Fibroblast of lung (primary cell): ENCODE data around the gene CAMTA1. TPM values are rescaled to one million over a fixed set of nuclear protein-coding genes. Genes with fewer than 3 reads are reported as not detected.

Experiments
- DNase-seq, 2 donors: peaks; one replicate each; pipeline versions ENCODE4 v3.0.0 to v3.0.0-alpha.2; 2010; ENCODE audit warnings: low read depth in 2 of 2
- H2AFZ ChIP-seq: 2 replicates; pipeline ENCODE4 v1.5.1; 2012; ENCODE audit warnings: low read length, control low read depth, inconsistent platforms
- H3K27ac ChIP-seq: 2 replicates; pipeline ENCODE4 v1.5.1; 2011; ENCODE audit warnings: low read length, control low read depth; ENCODE audit not compliant: insufficient read depth
- H3K27me3 ChIP-seq: 2 replicates; pipeline ENCODE4 v1.5.1; 2011; ENCODE audit warnings: mild to moderate bottlenecking, low read length; ENCODE audit not compliant: control insufficient read depth, insufficient read depth
- H3K36me3 ChIP-seq: 2 replicates; pipeline ENCODE4 v1.5.1; 2011; ENCODE audit warnings: low read length; ENCODE audit not compliant: control insufficient read depth, insufficient read depth
- H3K4me1 ChIP-seq: 2 replicates; pipeline ENCODE4 v1.5.1; 2011; ENCODE audit warnings: low read length; ENCODE audit not compliant: control insufficient read depth, insufficient read depth; ENCODE audit errors: extremely low read depth
- H3K4me2 ChIP-seq: 2 replicates; pipeline ENCODE4 v1.5.1; 2011; ENCODE audit warnings: low read length, control low read depth; ENCODE audit not compliant: insufficient read depth; ENCODE audit errors: extremely low read depth
- H3K4me3 ChIP-seq, 4 experiments: fragments of 200-600 bp in 1 of 4; sonication (generic) in 1 of 4; replicated peaks in 1 of 4; 2 replicates each; pipeline ENCODE4 v1.5.1; 2011 to 2016; ENCODE audit warnings: low read length in 4 of 4, low read depth in 3 of 4, mild to moderate bottlenecking in 3 of 4, control low read depth in 2 of 4, inconsistent platforms in 1 of 4, mixed read lengths in 1 of 4; ENCODE audit not compliant: insufficient read depth in 1 of 4; ENCODE audit errors: control extremely low read depth in 1 of 4
- H3K79me2 ChIP-seq: 2 replicates; pipeline ENCODE4 v1.5.1; 2012; ENCODE audit warnings: mild to moderate bottlenecking, low read length, inconsistent platforms; ENCODE audit not compliant: control insufficient read depth, insufficient read depth
- H3K9ac ChIP-seq: 2 replicates; pipeline ENCODE4 v1.5.1; 2011; ENCODE audit warnings: mild to moderate bottlenecking, low read length, control low read depth; ENCODE audit not compliant: insufficient read depth
- H3K9me3 ChIP-seq: 2 replicates; pipeline ENCODE4 v1.5.1; 2012; ENCODE audit warnings: low read depth, low read length; ENCODE audit not compliant: control insufficient read depth, insufficient read depth
- H4K20me1 ChIP-seq: 2 replicates; pipeline ENCODE4 v1.5.1; 2011; ENCODE audit warnings: low read length; ENCODE audit not compliant: control insufficient read depth, insufficient read depth; ENCODE audit errors: extremely low read depth
- EZH2 ChIP-seq: IDR thresholded peaks from 2 replicates; pipeline ENCODE4 v1.5.1; 2012; ENCODE audit warnings: low read length, control low read depth, mild to moderate bottlenecking; ENCODE audit errors: missing control alignments
- polyA plus RNA-seq, 2 donors: library from polyadenylated mRNA; depleted of rRNA in 1 of 2; stranded (reverse) in 1 of 2; unstranded in 1 of 2; fragments of >200 nt; gene quantifications; 2 replicates each; pipeline ENCODE4 v1.2.1, GENCODE V29; 2011 to 2012; ENCODE audit warnings: missing spikeins in 1 of 2
- total RNA-seq: library from RNA; depleted of rRNA; stranded (reverse); fragments of >200 nt; gene quantifications from 2 replicates; pipeline ENCODE4 v1.2.1, GENCODE V29; 2014
- TF ChIP-seq, protein P1 (sequence below), 2 donors: IDR thresholded peaks in 1 of 2; conservative IDR thresholded peaks in 1 of 2; 1 replicate in 1 of 2; 2 replicates in 1 of 2; pipeline ENCODE4 v1.5.1; 2011 to 2012; ENCODE audit warnings: low read length in 2 of 2, control low read depth in 1 of 2, inconsistent platforms in 1 of 2, low read depth in 1 of 2, mild to moderate bottlenecking in 1 of 2

CAMTA1 gene
- total and polyA plus RNA-seq, 2 donors (not counting 1 experiment from before 2014, with no cell fraction given) = 47.6 to 86.0 TPM

DNA sequence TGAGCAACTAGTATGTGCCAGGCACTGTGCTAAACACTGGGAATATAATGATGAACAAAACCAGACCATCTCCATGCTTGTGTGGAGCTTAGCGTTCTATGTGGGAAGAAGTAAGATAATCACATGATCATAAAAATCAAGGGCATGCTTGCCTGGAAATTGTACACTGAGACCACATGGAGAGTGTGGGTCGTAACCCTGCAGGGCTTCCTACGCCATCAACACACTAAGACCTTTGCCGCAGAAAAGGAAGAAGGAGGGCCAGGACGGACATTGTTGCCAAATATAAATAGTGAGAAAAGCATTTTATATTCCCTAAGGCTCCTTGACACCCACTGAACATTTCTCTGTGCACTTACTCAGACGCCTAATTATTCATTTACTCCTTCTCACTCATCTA, 597.7 kb downstream of the CAMTA1 start:
- TF ChIP-seq, protein P1, sequence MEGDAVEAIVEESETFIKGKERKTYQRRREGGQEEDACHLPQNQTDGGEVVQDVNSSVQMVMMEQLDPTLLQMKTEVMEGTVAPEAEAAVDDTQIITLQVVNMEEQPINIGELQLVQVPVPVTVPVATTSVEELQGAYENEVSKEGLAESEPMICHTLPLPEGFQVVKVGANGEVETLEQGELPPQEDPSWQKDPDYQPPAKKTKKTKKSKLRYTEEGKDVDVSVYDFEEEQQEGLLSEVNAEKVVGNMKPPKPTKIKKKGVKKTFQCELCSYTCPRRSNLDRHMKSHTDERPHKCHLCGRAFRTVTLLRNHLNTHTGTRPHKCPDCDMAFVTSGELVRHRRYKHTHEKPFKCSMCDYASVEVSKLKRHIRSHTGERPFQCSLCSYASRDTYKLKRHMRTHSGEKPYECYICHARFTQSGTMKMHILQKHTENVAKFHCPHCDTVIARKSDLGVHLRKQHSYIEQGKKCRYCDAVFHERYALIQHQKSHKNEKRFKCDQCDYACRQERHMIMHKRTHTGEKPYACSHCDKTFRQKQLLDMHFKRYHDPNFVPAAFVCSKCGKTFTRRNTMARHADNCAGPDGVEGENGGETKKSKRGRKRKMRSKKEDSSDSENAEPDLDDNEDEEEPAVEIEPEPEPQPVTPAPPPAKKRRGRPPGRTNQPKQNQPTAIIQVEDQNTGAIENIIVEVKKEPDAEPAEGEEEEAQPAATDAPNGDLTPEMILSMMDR (conservative IDR thresholded peaks at IDR 0.05 in 1 of 2, IDR thresholded peaks at IDR 0.05 in 1 of 2; ENCODE audit: low read depth in 1 of 2, low read length in 2 of 2) = no peak
- TF ChIP-seq EZH2 = no peak
- Histone ChIP-seq H3K4me3 (no peak overlapping the region), H3K79me2 (no peaks in the 10 kb centered on the region), H3K27ac (no peak overlapping the region), H4K20me1 (no peaks in the 10 kb centered on the region), H3K4me2 (no peak overlapping the region), H3K36me3 (no peaks in the 10 kb centered on the region), H3K27me3 (no peaks in the 10 kb centered on the region), H3K9ac (no peak overlapping the region), H2AFZ (no peak overlapping the region), H3K4me1 (peaks cover 3% of the 10 kb centered on the region), H3K9me3 (no peaks in the 10 kb centered on the region)
- DNase-seq = no peak

DNA sequence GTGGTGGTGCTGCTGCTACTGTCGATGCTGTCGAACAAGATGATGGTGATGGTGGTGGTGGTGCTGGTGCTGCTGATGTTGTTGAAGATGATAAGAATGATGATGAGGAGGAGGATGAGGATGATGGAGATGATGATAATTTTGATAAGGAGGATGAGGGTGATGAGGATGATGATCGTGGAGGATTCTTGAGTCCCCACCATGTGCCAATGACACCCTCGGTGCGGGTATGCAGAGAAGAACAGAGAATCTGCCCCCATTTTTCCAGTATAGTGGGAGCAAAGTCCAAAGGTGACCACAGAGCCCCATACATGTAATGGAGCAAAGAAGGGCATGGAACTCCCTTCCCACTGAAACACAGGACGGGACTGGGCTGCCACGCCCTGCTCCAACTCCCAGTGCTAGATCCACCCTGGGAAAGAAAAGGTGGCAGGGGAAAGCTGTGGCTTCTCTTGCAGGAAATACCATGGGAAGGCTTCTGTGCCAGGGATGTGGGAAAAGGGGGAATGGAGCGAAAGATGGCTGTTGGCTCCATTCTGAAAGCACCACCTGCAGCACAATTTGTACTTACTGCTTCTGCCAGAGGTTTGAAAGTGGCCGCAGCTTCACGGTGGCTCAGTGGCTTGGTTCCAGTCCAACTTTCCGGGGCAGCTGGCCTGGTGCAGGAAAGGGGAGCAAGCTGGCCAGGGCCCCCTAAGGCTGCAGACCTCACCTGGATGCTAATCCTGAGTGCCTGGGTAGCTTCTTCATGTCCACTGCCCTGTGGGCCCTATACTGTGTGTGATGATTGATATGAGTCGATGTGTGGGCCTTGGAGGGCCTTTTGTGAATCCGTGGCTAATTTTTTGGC, 598.6 kb downstream of the CAMTA1 start:
- H3K9ac ChIP-seq = no peak overlapping the region
- H3K4me2 ChIP-seq = no peak overlapping the region
- H4K20me1 ChIP-seq = no peaks in the 10 kb centered on the region
- no peak overlapping the region for H3K4me3 ChIP-seq
- no peaks in the 10 kb centered on the region for H3K9me3 ChIP-seq
- TF ChIP-seq, protein P1 (conservative IDR thresholded peaks at IDR 0.05 in 1 of 2, IDR thresholded peaks at IDR 0.05 in 1 of 2; ENCODE audit: low read depth in 1 of 2, low read length in 2 of 2) = no peak
- TF ChIP-seq EZH2 = no peak
- no peaks in the 10 kb centered on the region for H3K79me2 ChIP-seq
- H3K27ac ChIP-seq = no peak overlapping the region
- no peak for DNase-seq
- H3K36me3 ChIP-seq = no peaks in the 10 kb centered on the region
- H3K4me1 ChIP-seq = peaks cover 5% of the 10 kb centered on the region
- H2AFZ ChIP-seq = no peak overlapping the region
- H3K27me3 ChIP-seq = no peaks in the 10 kb centered on the region

DNA sequence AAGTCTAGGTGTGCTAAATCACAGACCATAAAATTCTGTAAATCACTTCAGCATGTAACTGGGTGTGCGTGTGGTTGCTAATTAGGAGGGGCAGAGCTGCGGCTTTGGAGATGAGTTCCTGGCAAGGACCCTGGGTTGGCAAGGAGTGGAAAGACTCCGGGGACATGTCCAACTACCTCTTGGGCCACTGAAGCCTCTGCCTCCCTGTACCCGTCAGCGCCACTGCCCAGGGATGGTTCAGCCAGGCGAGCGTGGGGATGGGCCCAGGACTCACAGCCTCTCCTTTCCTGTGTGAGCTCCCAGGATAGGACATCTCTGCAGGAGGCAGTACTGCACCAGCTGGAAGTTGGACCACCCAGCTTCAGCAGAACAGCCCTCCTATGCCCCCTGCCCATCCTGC, 599.4 kb downstream of the CAMTA1 start:
- no peak overlapping the region for H3K4me2 ChIP-seq
- peaks cover 9% of the 10 kb centered on the region for H3K4me1 ChIP-seq
- H3K9me3 ChIP-seq = no peaks in the 10 kb centered on the region
- no peak overlapping the region for H3K4me3 ChIP-seq
- TF ChIP-seq, protein P1 (conservative IDR thresholded peaks at IDR 0.05 in 1 of 2, IDR thresholded peaks at IDR 0.05 in 1 of 2; ENCODE audit: low read depth in 1 of 2, low read length in 2 of 2) = no peak
- TF ChIP-seq EZH2 = no peak
- DNase-seq = no peak
- no peak overlapping the region for H2AFZ ChIP-seq
- H4K20me1 ChIP-seq = no peaks in the 10 kb centered on the region
- H3K9ac ChIP-seq = no peak overlapping the region
- H3K79me2 ChIP-seq = no peaks in the 10 kb centered on the region
- H3K27ac ChIP-seq = no peak overlapping the region
- no peaks in the 10 kb centered on the region for H3K27me3 ChIP-seq
- no peaks in the 10 kb centered on the region for H3K36me3 ChIP-seq
